Neural cell (in vitro differentiated cells): ENCODE measurements around the gene KRT20. TPM values are rescaled to one million over a fixed set of nuclear protein-coding genes. Genes with fewer than 3 reads are reported as not detected.

Experiments
- H2AFZ ChIP-seq: fragments of 200-600, 300-800 bp; sonication (generic), shearing (Covaris generic); 2 replicates; pipeline ENCODE4 v1.6.0; 2014; ENCODE audit warnings: low read depth, mild to moderate bottlenecking, antibody characterized with exemption, low read length, moderate library complexity
- H3F3A ChIP-seq: fragments of 200-600 bp; shearing (Covaris generic); 2 replicates; pipeline ENCODE4 v1.6.1; 2016; ENCODE audit warnings: mild to moderate bottlenecking, moderate library complexity, mixed read lengths, antibody characterized with exemption, low read length; ENCODE audit not compliant: insufficient read depth, poor library complexity, severe bottlenecking
- H3K27ac ChIP-seq: fragments of 200-600, 300-800 bp; sonication (generic), shearing (Covaris generic); 2 replicates; pipeline ENCODE4 v1.5.1; 2014; ENCODE audit warnings: mild to moderate bottlenecking, low read length, moderate library complexity
- H3K27me3 ChIP-seq: fragments of 300-800, 200-600 bp; sonication (generic), shearing (Covaris generic); 2 replicates; pipeline ENCODE4 v1.6.0; 2014; ENCODE audit warnings: mild to moderate bottlenecking, low read depth, low read length, moderate library complexity; ENCODE audit not compliant: insufficient read depth
- H3K36me3 ChIP-seq: fragments of 300-800, 200-600 bp; sonication (generic), shearing (Covaris generic); 2 replicates; pipeline ENCODE4 v1.5.1; 2014; ENCODE audit warnings: mild to moderate bottlenecking, antibody characterized with exemption, low read length, moderate library complexity; ENCODE audit not compliant: insufficient read depth
- H3K4me2 ChIP-seq: fragments of 300-800, 200-600 bp; sonication (generic), shearing (Covaris generic); 2 replicates; pipeline ENCODE4 v1.6.0; 2014; ENCODE audit warnings: mild to moderate bottlenecking, low read length
- H3K4me3 ChIP-seq: fragments of 300-800, 200-600 bp; sonication (generic), shearing (Covaris generic); 2 replicates; pipeline ENCODE4 v1.5.1; 2014; ENCODE audit warnings: mild to moderate bottlenecking, low read length, moderate library complexity
- H3K79me2 ChIP-seq: fragments of 200-600 bp; shearing (Covaris generic); replicated peaks from 2 replicates; pipeline ENCODE4 v1.6.0; 2014; ENCODE audit warnings: mild to moderate bottlenecking, low read length, moderate library complexity; ENCODE audit not compliant: insufficient read depth
- H3K9ac ChIP-seq: fragments of 300-800, 200-600 bp; sonication (generic), shearing (Covaris generic); 2 replicates; pipeline ENCODE4 v1.6.1; 2016; ENCODE audit warnings: mild to moderate bottlenecking, low read length, mixed read lengths
- H3K9me2 ChIP-seq: fragments of 200-600 bp; shearing (Covaris generic); 2 replicates; pipeline ENCODE4 v1.6.1; 2016; ENCODE audit warnings: mild to moderate bottlenecking, low read length, mixed read lengths; ENCODE audit not compliant: insufficient read depth
- H3K9me3 ChIP-seq: fragments of 200-600, 300-800 bp; sonication (generic), shearing (Covaris generic); 2 replicates; pipeline ENCODE4 v1.6.1; 2016; ENCODE audit warnings: mild to moderate bottlenecking, mixed run types, low read length, moderate library complexity, mixed read lengths
- H4K20me1 ChIP-seq: fragments of 200-600 bp; shearing (Covaris generic); 2 replicates; pipeline ENCODE4 v1.6.1; 2016; ENCODE audit warnings: mild to moderate bottlenecking, mixed run types; ENCODE audit not compliant: insufficient read depth
- CTCF ChIP-seq: fragments of 450-650 bp; IDR thresholded peaks from 2 replicates; pipeline ENCODE4 v1.5.1; 2014; ENCODE audit warnings: antibody characterized with exemption, mild to moderate bottlenecking, moderate library complexity; ENCODE audit not compliant: poor library complexity, severe bottlenecking
- EP300 ChIP-seq: fragments of 450-650 bp; conservative IDR thresholded peaks from 2 replicates; pipeline ENCODE4 v1.6.1; 2014; ENCODE audit warnings: antibody characterized with exemption, mild to moderate bottlenecking, moderate library complexity; ENCODE audit not compliant: poor library complexity, severe bottlenecking
- EZH2 ChIP-seq: fragments of 200-600, 300-800 bp; shearing (Covaris generic), sonication (generic); IDR thresholded peaks from 2 replicates; pipeline ENCODE4 v1.6.1; 2014; ENCODE audit warnings: antibody characterized with exemption, low read length, borderline replicate concordance, mild to moderate bottlenecking; ENCODE audit not compliant: insufficient read depth, poor library complexity, severe bottlenecking
- MXI1 ChIP-seq: fragments of 450-650 bp; conservative IDR thresholded peaks from 2 replicates; pipeline ENCODE4 v1.6.1; 2014; ENCODE audit warnings: antibody characterized with exemption, mild to moderate bottlenecking; ENCODE audit not compliant: poor library complexity, severe bottlenecking
- POLR2AphosphoS5 ChIP-seq: IDR thresholded peaks from 2 replicates; pipeline ENCODE4 v1.6.1; 2012
- RAD21 ChIP-seq: fragments of 450-650 bp; conservative IDR thresholded peaks from 2 replicates; pipeline ENCODE4 v1.6.1; 2014; ENCODE audit warnings: antibody characterized with exemption, mild to moderate bottlenecking, moderate library complexity
- REST ChIP-seq: IDR thresholded peaks from 2 replicates; pipeline ENCODE4 v1.6.1; 2012; ENCODE audit warnings: borderline replicate concordance
- SMC3 ChIP-seq: fragments of 450-650 bp; conservative IDR thresholded peaks from 2 replicates; pipeline ENCODE4 v1.6.1; 2014; ENCODE audit warnings: antibody characterized with exemption, mild to moderate bottlenecking, moderate library complexity; ENCODE audit not compliant: poor library complexity
- TAF1 ChIP-seq: IDR thresholded peaks from 2 replicates; pipeline ENCODE4 v1.6.1; 2012; ENCODE audit warnings: low read depth
- polyA plus RNA-seq: library from polyadenylated mRNA; depleted of rRNA; stranded (reverse); fragments of >200 nt; gene quantifications from 2 replicates; pipeline ENCODE4 v1.2.3, GENCODE V29; 2014

KRT20 gene
- polyA plus RNA-seq, 1 donor from 2014 or later: not detected

- Histone ChIP-seq H3K36me3 (no peaks in the 10 kb centered on the region), H3K9me2 (no peaks in the 10 kb centered on the region), H3K4me2 (no peak overlapping the region), H3K9me3 (no peaks in the 10 kb centered on the region), H2AFZ (no peak overlapping the region), H3K27me3 (no peaks in the 10 kb centered on the region), H3K79me2 (no peaks in the 10 kb centered on the region), H3K9ac (no peak overlapping the region), H3K27ac (no peak overlapping the region), H4K20me1 (no peaks in the 10 kb centered on the region), H3K4me3 (no peak overlapping the region), H3F3A (no peaks in the 10 kb centered on the region)
- no peak for TF ChIP-seq TAF1
- no peak for TF ChIP-seq EP300
- TF ChIP-seq EZH2: no peak
- no peak for TF ChIP-seq RAD21
- no peak for TF ChIP-seq MXI1
- no peak for TF ChIP-seq POLR2AphosphoS5
- no peak for TF ChIP-seq CTCF
- TF ChIP-seq REST: no peak
- TF ChIP-seq SMC3: no peak
These were observed 2.0 kb downstream of the KRT20 start for GRCh38 chr17:40883031-40883430.

GRCh38 chr17:40879026-40879425 lies 6.0 kb downstream of the KRT20 start:
- no peaks in the 10 kb centered on the region for H3F3A ChIP-seq
- no peak overlapping the region for H3K27ac ChIP-seq
- no peak overlapping the region for H3K4me3 ChIP-seq
- H2AFZ ChIP-seq: no peak overlapping the region
- no peak for TF ChIP-seq EZH2
- no peak for TF ChIP-seq RAD21
- TF ChIP-seq TAF1: no peak
- H3K9me3 ChIP-seq: no peaks in the 10 kb centered on the region
- H3K4me2 ChIP-seq: no peak overlapping the region
- H3K79me2 ChIP-seq: no peaks in the 10 kb centered on the region
- no peaks in the 10 kb centered on the region for H3K36me3 ChIP-seq
- H4K20me1 ChIP-seq: no peaks in the 10 kb centered on the region
- H3K9me2 ChIP-seq: no peaks in the 10 kb centered on the region
- H3K27me3 ChIP-seq: no peaks in the 10 kb centered on the region
- no peak overlapping the region for H3K9ac ChIP-seq

GRCh38 chr17:40878044-40878443 lies 7.0 kb downstream of the KRT20 start:
- no peaks in the 10 kb centered on the region for H3K27me3 ChIP-seq
- H3K4me3 ChIP-seq: no peak overlapping the region
- no peak overlapping the region for H3K4me2 ChIP-seq
- H2AFZ ChIP-seq: no peak overlapping the region
- no peak overlapping the region for H3K9ac ChIP-seq
- TF ChIP-seq REST: no peak
- TF ChIP-seq EZH2: no peak
- no peak for TF ChIP-seq TAF1
- no peak for TF ChIP-seq SMC3
- no peak for TF ChIP-seq EP300
- no peak for TF ChIP-seq POLR2AphosphoS5
- TF ChIP-seq CTCF: no peak
- TF ChIP-seq MXI1: no peak
- TF ChIP-seq RAD21: no peak
- H3F3A ChIP-seq: no peaks in the 10 kb centered on the region
- no peaks in the 10 kb centered on the region for H4K20me1 ChIP-seq
- H3K79me2 ChIP-seq: no peaks in the 10 kb centered on the region
- no peaks in the 10 kb centered on the region for H3K9me2 ChIP-seq
- H3K36me3 ChIP-seq: no peaks in the 10 kb centered on the region
- no peak overlapping the region for H3K27ac ChIP-seq
- H3K9me3 ChIP-seq: no peaks in the 10 kb centered on the region
